Measurements from ENCODE around the gene CIBAR2. TPM values are rescaled to one million over a fixed set of nuclear protein-coding genes. Genes with fewer than 3 reads are reported as not detected.

The CIBAR2 gene
- total and polyA plus RNA-seq, 10 of the 15 experiments (the other 5 are each of a cell fraction or from before 2014, with no cell fraction given) = 0.05 to 0.16 (median 0.07) TPM; not detected in 7

DNA sequence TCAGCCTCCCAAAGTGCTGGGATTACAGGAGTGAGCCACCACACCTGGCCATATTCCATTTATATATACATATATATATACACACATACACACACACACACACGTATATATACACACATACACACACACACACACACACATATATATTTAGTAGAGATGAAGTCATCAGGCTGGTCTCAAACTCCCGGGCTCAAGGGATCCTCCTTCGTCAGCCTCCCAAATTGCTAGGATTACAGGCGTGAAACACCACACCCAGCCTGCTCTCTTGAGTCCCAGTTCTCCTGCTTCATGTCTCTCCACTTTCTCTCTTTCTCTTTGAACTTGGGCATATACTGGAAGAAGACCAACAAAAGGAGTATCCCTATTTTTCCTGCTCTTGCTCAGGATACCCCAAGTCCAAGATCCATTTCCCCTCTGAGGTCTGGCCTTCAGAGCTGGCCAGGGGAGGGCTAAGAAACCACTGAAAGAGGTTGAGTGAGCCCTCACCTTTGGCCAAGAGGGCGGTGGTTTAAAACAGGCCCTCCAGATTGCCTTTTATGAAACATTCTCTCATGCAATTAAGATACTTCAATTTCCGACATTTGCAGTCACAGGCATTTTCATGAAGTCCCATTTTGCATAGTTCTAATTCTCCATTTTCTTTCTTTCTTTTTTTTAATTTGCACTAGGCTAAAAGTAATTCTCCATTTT is 37.9 kb downstream of the CIBAR2 start (continued):
- TF ChIP-seq, protein P1, sequence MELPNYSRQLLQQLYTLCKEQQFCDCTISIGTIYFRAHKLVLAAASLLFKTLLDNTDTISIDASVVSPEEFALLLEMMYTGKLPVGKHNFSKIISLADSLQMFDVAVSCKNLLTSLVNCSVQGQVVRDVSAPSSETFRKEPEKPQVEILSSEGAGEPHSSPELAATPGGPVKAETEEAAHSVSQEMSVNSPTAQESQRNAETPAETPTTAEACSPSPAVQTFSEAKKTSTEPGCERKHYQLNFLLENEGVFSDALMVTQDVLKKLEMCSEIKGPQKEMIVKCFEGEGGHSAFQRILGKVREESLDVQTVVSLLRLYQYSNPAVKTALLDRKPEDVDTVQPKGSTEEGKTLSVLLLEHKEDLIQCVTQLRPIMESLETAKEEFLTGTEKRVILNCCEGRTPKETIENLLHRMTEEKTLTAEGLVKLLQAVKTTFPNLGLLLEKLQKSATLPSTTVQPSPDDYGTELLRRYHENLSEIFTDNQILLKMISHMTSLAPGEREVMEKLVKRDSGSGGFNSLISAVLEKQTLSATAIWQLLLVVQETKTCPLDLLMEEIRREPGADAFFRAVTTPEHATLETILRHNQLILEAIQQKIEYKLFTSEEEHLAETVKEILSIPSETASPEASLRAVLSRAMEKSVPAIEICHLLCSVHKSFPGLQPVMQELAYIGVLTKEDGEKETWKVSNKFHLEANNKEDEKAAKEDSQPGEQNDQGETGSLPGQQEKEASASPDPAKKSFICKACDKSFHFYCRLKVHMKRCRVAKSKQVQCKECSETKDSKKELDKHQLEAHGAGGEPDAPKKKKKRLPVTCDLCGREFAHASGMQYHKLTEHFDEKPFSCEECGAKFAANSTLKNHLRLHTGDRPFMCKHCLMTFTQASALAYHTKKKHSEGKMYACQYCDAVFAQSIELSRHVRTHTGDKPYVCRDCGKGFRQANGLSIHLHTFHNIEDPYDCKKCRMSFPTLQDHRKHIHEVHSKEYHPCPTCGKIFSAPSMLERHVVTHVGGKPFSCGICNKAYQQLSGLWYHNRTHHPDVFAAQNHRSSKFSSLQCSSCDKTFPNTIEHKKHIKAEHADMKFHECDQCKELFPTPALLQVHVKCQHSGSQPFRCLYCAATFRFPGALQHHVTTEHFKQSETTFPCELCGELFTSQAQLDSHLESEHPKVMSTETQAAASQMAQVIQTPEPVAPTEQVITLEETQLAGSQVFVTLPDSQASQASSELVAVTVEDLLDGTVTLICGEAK (IDR thresholded peaks at IDR 0.05; ENCODE audit: borderline replicate concordance) = no peak
- TF ChIP-seq BCL3 (IDR thresholded peaks at IDR 0.05; ENCODE audit: borderline replicate concordance, insufficient read depth, low read depth, low read length, poor library complexity, severe bottlenecking) = no peak
- TF ChIP-seq RB1 (IDR thresholded peaks at IDR 0.05; ENCODE audit: borderline replicate concordance) = no peak
- no peak for TF ChIP-seq SREBF2 (IDR thresholded peaks at IDR 0.05; ENCODE audit: low read length)
- TF ChIP-seq, protein P2, sequence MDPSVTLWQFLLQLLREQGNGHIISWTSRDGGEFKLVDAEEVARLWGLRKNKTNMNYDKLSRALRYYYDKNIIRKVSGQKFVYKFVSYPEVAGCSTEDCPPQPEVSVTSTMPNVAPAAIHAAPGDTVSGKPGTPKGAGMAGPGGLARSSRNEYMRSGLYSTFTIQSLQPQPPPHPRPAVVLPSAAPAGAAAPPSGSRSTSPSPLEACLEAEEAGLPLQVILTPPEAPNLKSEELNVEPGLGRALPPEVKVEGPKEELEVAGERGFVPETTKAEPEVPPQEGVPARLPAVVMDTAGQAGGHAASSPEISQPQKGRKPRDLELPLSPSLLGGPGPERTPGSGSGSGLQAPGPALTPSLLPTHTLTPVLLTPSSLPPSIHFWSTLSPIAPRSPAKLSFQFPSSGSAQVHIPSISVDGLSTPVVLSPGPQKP (IDR thresholded peaks at IDR 0.05; ENCODE audit: low read depth, low read length) = no peak
